H9 (cell line): Measurements from ENCODE around the gene ZNF3. TPM values are rescaled to one million over a fixed set of nuclear protein-coding genes. Genes with fewer than 3 reads are reported as not detected.

ENCODE experiments used
- DNase-seq: peaks from one replicate; pipeline ENCODE4 v3.0.0-alpha.2; 2017
- H2AFZ ChIP-seq: one replicate; pipeline ENCODE4 v1.6.1; 2013; ENCODE audit warnings: mild to moderate bottlenecking, low read length, control low read depth, moderate library complexity
- H2AK5ac ChIP-seq: 2 replicates; pipeline ENCODE4 v1.6.1; 2013; ENCODE audit warnings: low read length, control low read depth, mixed read lengths; ENCODE audit not compliant: insufficient read length
- H2BK120ac ChIP-seq: one replicate; pipeline ENCODE4 v1.6.1; 2013; ENCODE audit warnings: low read depth, mild to moderate bottlenecking, low read length, control low read depth, inconsistent platforms; ENCODE audit not compliant: poor library complexity, severe bottlenecking
- H2BK12ac ChIP-seq: 2 replicates; pipeline ENCODE4 v1.6.1; 2013; ENCODE audit warnings: low read length, control low read depth, mixed read lengths, low read depth; ENCODE audit not compliant: insufficient read length
- H2BK15ac ChIP-seq: 2 replicates; pipeline ENCODE4 v1.6.1; 2013; ENCODE audit warnings: low read depth, low read length, control low read depth
- H2BK20ac ChIP-seq: one replicate; pipeline ENCODE4 v1.6.1; 2013; ENCODE audit warnings: low read depth, mild to moderate bottlenecking, low read length, control low read depth, inconsistent platforms; ENCODE audit not compliant: poor library complexity, severe bottlenecking
- H2BK5ac ChIP-seq: 2 replicates; pipeline ENCODE4 v1.6.1; 2013; ENCODE audit warnings: low read length, control low read depth, mixed read lengths; ENCODE audit not compliant: insufficient read length
- H3K14ac ChIP-seq: 2 replicates; pipeline ENCODE4 v1.6.1; 2013; ENCODE audit warnings: low read length, control low read depth; ENCODE audit not compliant: insufficient read depth
- H3K18ac ChIP-seq: 2 replicates; pipeline ENCODE4 v1.6.1; 2013; ENCODE audit warnings: low read depth, mild to moderate bottlenecking, mixed read lengths, low read length, control low read depth; ENCODE audit not compliant: insufficient read length
- H3K23ac ChIP-seq: 2 replicates; pipeline ENCODE4 v1.6.1; 2013; ENCODE audit warnings: low read length, control low read depth, mixed read lengths, low read depth; ENCODE audit not compliant: insufficient read length
- H3K23me2 ChIP-seq: 2 replicates; pipeline ENCODE4 v1.6.1; 2013; ENCODE audit warnings: low read depth, mild to moderate bottlenecking, mixed read lengths, low read length, control low read depth; ENCODE audit not compliant: insufficient read length, poor library complexity, severe bottlenecking
- H3K27ac ChIP-seq: 2 replicates; pipeline ENCODE4 v1.5.1; 2013; ENCODE audit warnings: low read length, control low read depth, mixed read lengths, low read depth; ENCODE audit not compliant: insufficient read length
- H3K27me3 ChIP-seq: 2 replicates; pipeline ENCODE4 v1.6.1; 2013; ENCODE audit warnings: low read length, control low read depth, inconsistent platforms; ENCODE audit not compliant: insufficient read depth
- H3K4ac ChIP-seq: 2 replicates; pipeline ENCODE4 v1.6.1; 2013; ENCODE audit warnings: low read depth, mild to moderate bottlenecking, control low read depth, inconsistent platforms, low read length, moderate library complexity
- H3K4me1 ChIP-seq: 2 replicates; pipeline ENCODE4 v1.6.1; 2013; ENCODE audit warnings: low read length, control low read depth, inconsistent platforms; ENCODE audit not compliant: insufficient read depth
- H3K4me2 ChIP-seq: 2 replicates; pipeline ENCODE4 v1.6.1; 2013; ENCODE audit warnings: low read length, control low read depth, mixed read lengths; ENCODE audit not compliant: insufficient read length, insufficient read depth
- H3K56ac ChIP-seq: 2 replicates; pipeline ENCODE4 v1.6.1; 2013; ENCODE audit warnings: low read depth, mild to moderate bottlenecking, mixed read lengths, low read length, control low read depth; ENCODE audit not compliant: insufficient read length
- H3K79me1 ChIP-seq: 2 replicates; pipeline ENCODE4 v1.6.1; 2013; ENCODE audit warnings: low read depth, mild to moderate bottlenecking, moderate library complexity, low read length, control low read depth, inconsistent platforms; ENCODE audit not compliant: insufficient read depth, poor library complexity, severe bottlenecking
- H3K79me2 ChIP-seq: 2 replicates; pipeline ENCODE4 v1.6.1; 2013; ENCODE audit warnings: low read length, control low read depth, inconsistent platforms; ENCODE audit not compliant: insufficient read depth
- H3K9ac ChIP-seq: 2 replicates; pipeline ENCODE4 v1.6.1; 2013; ENCODE audit warnings: low read length, control low read depth, mixed read lengths; ENCODE audit not compliant: insufficient read length; ENCODE audit errors: extremely low read depth
- H3K9me3 ChIP-seq: one replicate; pipeline ENCODE4 v1.6.1; 2013; ENCODE audit warnings: low read depth, low read length, inconsistent platforms; ENCODE audit not compliant: control insufficient read depth
- H3T11ph ChIP-seq: one replicate; pipeline ENCODE4 v1.6.1; 2013; ENCODE audit warnings: mild to moderate bottlenecking, low read length, control low read depth, inconsistent platforms
- H4K20me1 ChIP-seq: one replicate; pipeline ENCODE4 v1.6.1; 2013; ENCODE audit not compliant: control insufficient read depth, insufficient read length, insufficient read depth
- H4K5ac ChIP-seq: 2 replicates; pipeline ENCODE4 v1.6.1; 2013; ENCODE audit warnings: low read depth, mild to moderate bottlenecking, mixed read lengths, low read length, control low read depth; ENCODE audit not compliant: insufficient read length
- H4K8ac ChIP-seq: replicated peaks from 2 replicates; pipeline ENCODE4 v1.6.1; 2013; ENCODE audit warnings: low read length, control low read depth, mixed read lengths, low read depth; ENCODE audit not compliant: insufficient read length
- H4K91ac ChIP-seq: 2 replicates; pipeline ENCODE4 v1.6.1; 2013; ENCODE audit warnings: low read depth, mild to moderate bottlenecking, moderate library complexity, mixed read lengths, low read length, control low read depth; ENCODE audit not compliant: insufficient read length
- H3K27ac Mint-ChIP-seq, 3 experiments: 2 replicates in 2 of 3; 3 replicates in 1 of 3; pipeline ENCODE4 v1.8.0; 2020 to 2021; ENCODE audit warnings: mixed read lengths in 3 of 3, mild to moderate bottlenecking in 1 of 3, moderate library complexity in 1 of 3
- H3K27me3 Mint-ChIP-seq: 2 replicates; pipeline ENCODE4 v1.8.0; 2021; ENCODE audit warnings: low read depth, mild to moderate bottlenecking, moderate library complexity, mixed read lengths
- H3K36me3 Mint-ChIP-seq, 3 experiments: 2 replicates in 2 of 3; 3 replicates in 1 of 3; pipeline ENCODE4 v1.8.0; 2020 to 2021; ENCODE audit warnings: low read depth in 3 of 3, mixed read lengths in 3 of 3; ENCODE audit not compliant: insufficient read depth in 1 of 3
- H3K4me1 Mint-ChIP-seq, 2 experiments: 2 replicates each; pipeline ENCODE4 v1.8.0; 2020; ENCODE audit warnings: mixed read lengths in 2 of 2
- H3K4me3 Mint-ChIP-seq, 2 experiments: 2 replicates in 1 of 2; 3 replicates in 1 of 2; pipeline ENCODE4 v1.8.0; 2020 to 2021; ENCODE audit warnings: mild to moderate bottlenecking in 2 of 2, mixed read lengths in 2 of 2, moderate library complexity in 1 of 2
- H3K9me3 Mint-ChIP-seq, 2 experiments: 2 replicates in 1 of 2; 3 replicates in 1 of 2; pipeline ENCODE4 v1.8.0; 2020; ENCODE audit warnings: mild to moderate bottlenecking in 2 of 2, mixed read lengths in 2 of 2, moderate library complexity in 1 of 2
- WGBS: extraction: QIAGEN DNeasy Blood & Tissue Kit; methylation state at CpG from one replicate; pipeline ENCODE4 v1.1.7; 2013; ENCODE audit warnings: missing lambda C conversion rate, low lambda C conversion rate, mixed read lengths; ENCODE audit not compliant: insufficient read length; ENCODE audit errors: extremely low coverage; 5-methylcytosine and 5-hydroxymethylcytosine counted together
- total RNA-seq: library from RNA; stranded (reverse); gene quantifications from 2 replicates; pipeline ENCODE4 v1.2.1, GENCODE V29; 2021
- TF ChIP-seq, protein P1 (sequence below): fragments of 200-600 bp; sonication (generic); conservative IDR thresholded peaks from 3 replicates; pipeline ENCODE4 v1.8.0; 2021; ENCODE audit warnings: antibody characterized with exemption, mild to moderate bottlenecking

The ZNF3 gene
- total RNA-seq, 1 experiment from 2014 or later, result 60.4 TPM

DNA sequence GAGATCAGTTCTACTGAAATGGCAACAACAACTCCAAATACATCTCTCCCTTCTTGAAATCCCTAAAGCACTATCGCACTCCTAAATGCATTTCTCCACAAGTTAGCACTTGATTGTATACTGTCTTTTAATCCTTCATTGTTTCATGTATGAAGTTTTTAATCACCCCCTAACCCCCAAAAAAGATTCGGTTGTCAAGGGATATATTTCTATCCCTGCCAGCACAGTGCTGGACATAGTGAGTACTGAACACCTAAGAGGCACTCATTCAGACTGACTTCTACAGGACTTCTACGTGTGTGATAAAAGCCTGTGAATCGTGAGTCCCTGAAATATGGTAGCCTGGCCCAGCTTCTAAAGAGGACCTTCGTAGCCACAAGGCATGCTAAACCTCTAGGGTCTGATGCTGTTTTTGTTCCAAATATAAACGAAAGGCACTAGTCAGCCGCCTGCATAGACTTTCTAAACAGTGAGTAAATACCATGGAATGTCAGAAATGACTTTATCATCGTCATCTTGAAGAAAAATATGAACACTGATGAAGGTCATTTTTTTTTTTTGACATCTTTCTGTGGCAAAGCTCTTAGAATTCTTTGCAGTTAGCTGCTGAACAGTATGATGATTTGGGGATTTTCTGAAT lies 46.5 kb downstream of the ZNF3 start:
- no peak overlapping the region for H3K9ac ChIP-seq

More for the DNA sequence above, 46.5 kb downstream of the ZNF3 start:
- Histone ChIP-seq H4K8ac (no peak overlapping the region), H4K5ac (no peak overlapping the region), H3K14ac (no peak overlapping the region), H4K91ac (no peak overlapping the region), H2BK15ac (no peak overlapping the region), H2BK5ac (no peak overlapping the region), H3K56ac (no peak overlapping the region), H2AK5ac (no peak overlapping the region), H3K4me2 (no peak overlapping the region), H3K23ac (no peak overlapping the region), H3K27me3 (no peaks in the 10 kb centered on the region), H2AFZ (no peak overlapping the region), H2BK120ac (no peak overlapping the region), H3K18ac (no peak overlapping the region), H3K27ac (no peak overlapping the region), H3K23me2 (no peaks in the 10 kb centered on the region), H2BK12ac (no peak overlapping the region), H3T11ph (no peak overlapping the region), H3K79me2 (no peaks in the 10 kb centered on the region), H3K4ac (no peak overlapping the region), H4K20me1 (no peaks in the 10 kb centered on the region), H3K79me1 (no peaks in the 10 kb centered on the region), H3K4me1 (no peaks in the 10 kb centered on the region), H2BK20ac (no peak overlapping the region), H3K9me3 (no peaks in the 10 kb centered on the region)
- no CpG with 5 or more reads among the region's 8 CpGs for WGBS
- Mint-ChIP-seq H3K27me3 (no peaks in the 10 kb centered on the region), H3K36me3 (peaks cover 51 to 79% (median 72%) of the 10 kb centered on the region in 3 experiments), H3K4me3 (no peak overlapping the region), H3K27ac (no peak overlapping the region), H3K4me1 (0 out of 4 replicates have a peak, but pooled peaks cover 0 to 2% of the 10 kb centered on the region in 2 experiments), H3K9me3 (no peaks in the 10 kb centered on the region)
- DNase-seq, result no peak
- TF ChIP-seq, protein P1, sequence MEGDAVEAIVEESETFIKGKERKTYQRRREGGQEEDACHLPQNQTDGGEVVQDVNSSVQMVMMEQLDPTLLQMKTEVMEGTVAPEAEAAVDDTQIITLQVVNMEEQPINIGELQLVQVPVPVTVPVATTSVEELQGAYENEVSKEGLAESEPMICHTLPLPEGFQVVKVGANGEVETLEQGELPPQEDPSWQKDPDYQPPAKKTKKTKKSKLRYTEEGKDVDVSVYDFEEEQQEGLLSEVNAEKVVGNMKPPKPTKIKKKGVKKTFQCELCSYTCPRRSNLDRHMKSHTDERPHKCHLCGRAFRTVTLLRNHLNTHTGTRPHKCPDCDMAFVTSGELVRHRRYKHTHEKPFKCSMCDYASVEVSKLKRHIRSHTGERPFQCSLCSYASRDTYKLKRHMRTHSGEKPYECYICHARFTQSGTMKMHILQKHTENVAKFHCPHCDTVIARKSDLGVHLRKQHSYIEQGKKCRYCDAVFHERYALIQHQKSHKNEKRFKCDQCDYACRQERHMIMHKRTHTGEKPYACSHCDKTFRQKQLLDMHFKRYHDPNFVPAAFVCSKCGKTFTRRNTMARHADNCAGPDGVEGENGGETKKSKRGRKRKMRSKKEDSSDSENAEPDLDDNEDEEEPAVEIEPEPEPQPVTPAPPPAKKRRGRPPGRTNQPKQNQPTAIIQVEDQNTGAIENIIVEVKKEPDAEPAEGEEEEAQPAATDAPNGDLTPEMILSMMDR, result no peak
